Activated CD8-positive, alpha-beta T cell treated with anti-CD3 and anti-CD28 coated beads, Interleukin-2, amount 10 ng/mL, durations not matched to agents 7 days and 5 days (primary cell): ENCODE data around the gene NOP9. TPM values are rescaled to one million over a fixed set of nuclear protein-coding genes. Genes with fewer than 3 reads are reported as not detected.

Experiments used
- ATAC-seq: fragments of 150-1000 bp; cut with Tn5 transposase; one replicate; pipeline ENCODE4 v1.10.0; 2021; ENCODE audit warnings: moderate library complexity
- CTCF ChIA-PET: fragments of 350-600 bp; sonication (Branson Sonifier 250); formaldehyde crosslinking; loops from one replicate; lab custom pipeline; 2021; ENCODE audit warnings: antibody characterized with exemption; lab: Charles Lee
- POLR2A ChIA-PET: fragments of 350-600 bp; sonication (Branson Sonifier 250); formaldehyde crosslinking; loops from one replicate; lab custom pipeline; 2021; ENCODE audit warnings: antibody characterized with exemption; lab: Charles Lee
- DNase-seq: peaks from one replicate; pipeline ENCODE4 v3.0.0-alpha.2; 2020
- H3K27ac Mint-ChIP-seq: one replicate; pipeline ENCODE4 v1.8.0; 2021; ENCODE audit warnings: mild to moderate bottlenecking, mixed read lengths
- H3K27me3 Mint-ChIP-seq: one replicate; pipeline ENCODE4 v1.8.0; 2021; ENCODE audit warnings: low read depth, mixed read lengths
- H3K36me3 Mint-ChIP-seq: one replicate; pipeline ENCODE4 v1.8.0; 2021; ENCODE audit warnings: low read depth, mixed read lengths
- H3K4me1 Mint-ChIP-seq: one replicate; pipeline ENCODE4 v1.8.0; 2021; ENCODE audit warnings: low read depth, mixed read lengths
- H3K4me3 Mint-ChIP-seq: one replicate; pipeline ENCODE4 v1.8.0; 2021; ENCODE audit warnings: mild to moderate bottlenecking, mixed read lengths
- H3K9me3 Mint-ChIP-seq: one replicate; pipeline ENCODE4 v1.8.0; 2022; ENCODE audit warnings: mixed read lengths; ENCODE audit not compliant: insufficient read depth
- total RNA-seq, 2 experiments: library from RNA; stranded (reverse); gene quantifications; one replicate each; pipeline ENCODE4 v1.2.3, GENCODE V29; 2021

NOP9 gene
- total RNA-seq, 2 experiments from 2014 or later, result 35.2 to 36.7 TPM

- peak overlapping the region; percentile 89 for H3K27ac Mint-ChIP-seq
- H3K36me3 Mint-ChIP-seq, result peaks cover 48% of the 10 kb centered on the region
- ATAC-seq (peak; percentile 57), DNase-seq (peak; percentile 84)
- H3K27me3 Mint-ChIP-seq, result no peaks in the 10 kb centered on the region
- no peak overlapping the region for H3K4me3 Mint-ChIP-seq
- CTCF ChIA-PET, result interaction anchor here (0.6 to 26.4 kb wide), 29 partner anchors 10 to 201 kb away, joined by 3 to 801 read pairs (median 5); partner anchors contain the start of genes CHMP4A, CIDEB, DCAF11 and EMC9
- peaks cover 48% of the 10 kb centered on the region for H3K4me1 Mint-ChIP-seq
- H3K9me3 Mint-ChIP-seq, result no peaks in the 10 kb centered on the region
- POLR2A ChIA-PET, result interaction anchor here (0.7 to 7.0 kb wide), 10 partner anchors 11 to 101 kb away, joined by 3 to 73 read pairs (median 4); partner anchors contain the start of genes CIDEB, LTB4R2, TINF2 and TM9SF1
Observed at GRCh38 chr14:24296341-24297157, 3.1 kb upstream of the NOP9 start.

- Mint-ChIP-seq H3K27me3 (no peaks in the 10 kb centered on the region), H3K4me1 (peaks cover 53% of the 10 kb centered on the region), H3K36me3 (peaks cover 48% of the 10 kb centered on the region), H3K9me3 (no peaks in the 10 kb centered on the region), H3K4me3 (peak overlapping the region; percentile 17), H3K27ac (peak overlapping the region; percentile 89)
- DNase-seq, result no peak
- ChIA-PET POLR2A (interaction anchor here (0.7 to 7.0 kb wide), 14 partner anchors 10 to 136 kb away, joined by 3 to 73 read pairs (median 4); partner anchors contain the start of genes CHMP4A, CIDEB, IRF9 and LTB4R2), CTCF (interaction anchor here (0.6 to 26.4 kb wide), 28 partner anchors 11 to 189 kb away, joined by 3 to 801 read pairs (median 5); partner anchors contain the start of genes CHMP4A, CIDEB, DCAF11 and EMC9)
- ATAC-seq, result peak; percentile 3
Observed at GRCh38 chr14:24297190-24297964, 2.3 kb upstream of the NOP9 start.

GRCh38 chr14:24298892-24299254 lies 777 bp upstream of the NOP9 start:
- H3K4me3 Mint-ChIP-seq, result peak overlapping the region; percentile 91
- peaks cover 53% of the 10 kb centered on the region for H3K4me1 Mint-ChIP-seq
- H3K27me3 Mint-ChIP-seq, result no peaks in the 10 kb centered on the region
- peak; percentile 36 for DNase-seq
- CTCF ChIA-PET, result interaction anchor here (0.9 to 26.4 kb wide), 9 partner anchors 8 to 190 kb away, joined by 3 to 801 read pairs (median 14); partner anchors contain the start of genes CHMP4A, CIDEB, GMPR2 and KHNYN
- ATAC-seq, result peak; percentile 10
- no peaks in the 10 kb centered on the region for H3K9me3 Mint-ChIP-seq
- H3K27ac Mint-ChIP-seq, result peak overlapping the region; percentile 91
- POLR2A ChIA-PET, result interaction anchor here (0.8 to 7.0 kb wide), 10 partner anchors 10 to 137 kb away, joined by 3 to 73 read pairs (median 8); partner anchors contain the start of genes CIDEB, GMPR2, IRF9 and MDP1
- H3K36me3 Mint-ChIP-seq, result peaks cover 53% of the 10 kb centered on the region

- CTCF ChIA-PET, result interaction anchor here (1.0 to 26.4 kb wide), 12 partner anchors 9 to 210 kb away, joined by 3 to 801 read pairs (median 10); partner anchors contain the start of genes CHMP4A, CIDEB, GMPR2 and KHNYN
Observed at GRCh38 chr14:24300326-24300980, 803 bp downstream of the NOP9 start.

GRCh38 chr14:24304019-24304387 lies 4.4 kb downstream of the NOP9 start:
- Mint-ChIP-seq H3K4me3 (no peak overlapping the region), H3K27me3 (no peaks in the 10 kb centered on the region), H3K4me1 (peaks cover 48% of the 10 kb centered on the region), H3K36me3 (peaks cover 79% of the 10 kb centered on the region), H3K9me3 (no peaks in the 10 kb centered on the region), H3K27ac (no peak overlapping the region)
- DNase-seq (no peak), ATAC-seq (no peak)
- ChIA-PET POLR2A (interaction anchor here (1.4 kb wide), 1 partner anchor 33 kb away, joined by 3 read pairs; no protein-coding TSS in a partner anchor), CTCF (interaction anchor here (0.9 to 26.4 kb wide), 4 partner anchors 29 to 127 kb away, joined by 3 to 801 read pairs (median 17); partner anchors contain the start of genes GMPR2, NEDD8 and TINF2)

More at GRCh38 chr14:24300326-24300980, 803 bp downstream of the NOP9 start:
- H3K36me3 Mint-ChIP-seq, result peaks cover 57% of the 10 kb centered on the region
- no peaks in the 10 kb centered on the region for H3K9me3 Mint-ChIP-seq
- POLR2A ChIA-PET, result interaction anchor here (0.7 to 7.0 kb wide), 16 partner anchors 8 to 185 kb away, joined by 3 to 73 read pairs (median 5); partner anchors contain the start of genes CHMP4A, CIDEB, GMPR2 and LTB4R
- H3K27me3 Mint-ChIP-seq, result no peaks in the 10 kb centered on the region
- no peak for DNase-seq
- peaks cover 53% of the 10 kb centered on the region for H3K4me1 Mint-ChIP-seq
- H3K4me3 Mint-ChIP-seq, result peak overlapping the region; percentile 91
- peak overlapping the region; percentile 91 for H3K27ac Mint-ChIP-seq
- no peak for ATAC-seq

GRCh38 chr14:24307156-24307574 lies 7.5 kb downstream of the NOP9 start:
- Mint-ChIP-seq H3K9me3 (no peaks in the 10 kb centered on the region), H3K4me3 (no peak overlapping the region), H3K36me3 (peaks cover 81% of the 10 kb centered on the region), H3K4me1 (peaks cover 47% of the 10 kb centered on the region), H3K27me3 (no peaks in the 10 kb centered on the region), H3K27ac (peak overlapping the region; percentile 31)
- ATAC-seq (no peak), DNase-seq (no peak)
- ChIA-PET CTCF (interaction anchor here (1.0 to 26.4 kb wide), 22 partner anchors 8 to 249 kb away, joined by 3 to 801 read pairs (median 16); partner anchors contain the start of genes ADCY4, CBLN3, CHMP4A and DCAF11), POLR2A (interaction anchor here (0.6 to 1.7 kb wide), 3 partner anchors 65 to 129 kb away, joined by 3 to 5 read pairs (median 3); partner anchors contain the start of genes CHMP4A and TINF2)

- Mint-ChIP-seq H3K27me3 (no peaks in the 10 kb centered on the region), H3K36me3 (peaks cover 78% of the 10 kb centered on the region), H3K4me1 (peaks cover 53% of the 10 kb centered on the region), H3K4me3 (no peak within 1 kb of the TSS), H3K9me3 (no peaks in the 10 kb centered on the region), H3K27ac (peak within 1 kb of the TSS; percentile 31)
- DNase-seq, result peak; percentile 69
- no peak for ATAC-seq
- CTCF ChIA-PET, result interaction anchor here (0.7 to 26.4 kb wide), 47 partner anchors 8 to 249 kb away, joined by 3 to 801 read pairs (median 5); partner anchors contain the start of genes ADCY4, CBLN3, CHMP4A and DCAF11
- POLR2A ChIA-PET, result interaction anchor here (0.6 to 2.4 kb wide), 8 partner anchors 8 to 167 kb away, joined by 3 to 12 read pairs (median 4); partner anchors contain the start of genes CBLN3, CHMP4A, DHRS1 and KHNYN
Observed at GRCh38 chr14:24307575-24308341, 8.1 kb downstream of the NOP9 start, which contains the start of gene CIDEB. TSS of gene CIDEB (minus strand) at chr14:24307977. CDS start at chr14:24307858, 119 bp downstream.

- CTCF ChIA-PET, result interaction anchor here (0.7 to 26.4 kb wide), 47 partner anchors 9 to 353 kb away, joined by 3 to 801 read pairs (median 5); partner anchors contain the start of genes ADCY4, CBLN3, CHMP4A and DCAF11
- peaks cover 61% of the 10 kb centered on the region for H3K4me1 Mint-ChIP-seq
- H3K27me3 Mint-ChIP-seq, result no peaks in the 10 kb centered on the region
- H3K4me3 Mint-ChIP-seq, result no peak overlapping the region
- ATAC-seq, result no peak
- peak overlapping the region; percentile 22 for H3K27ac Mint-ChIP-seq
- peaks cover 78% of the 10 kb centered on the region for H3K36me3 Mint-ChIP-seq
- no peaks in the 10 kb centered on the region for H3K9me3 Mint-ChIP-seq
- POLR2A ChIA-PET, result interaction anchor here (0.6 to 2.4 kb wide), 7 partner anchors 9 to 168 kb away, joined by 3 to 12 read pairs (median 5); partner anchors contain the start of genes CBLN3, CHMP4A, DHRS1 and KHNYN
- no peak for DNase-seq
Observed at GRCh38 chr14:24308342-24309124, 8.9 kb downstream of the NOP9 start.
